Muscle layer of duodenum (tissue), 2 donors: Measurements from ENCODE around the gene TBKBP1.

ENCODE experiments used
- H3K27ac ChIP-seq: one replicate; pipeline ENCODE4 v1.7.0; 2013; ENCODE audit warnings: mild to moderate bottlenecking, low read length
- H3K27me3 ChIP-seq: one replicate; pipeline ENCODE4 v1.7.0; 2013; ENCODE audit warnings: low read depth, mild to moderate bottlenecking, control low read depth, low read length
- H3K36me3 ChIP-seq, 2 donors: one replicate each; pipeline ENCODE4 v1.7.0; 2013; ENCODE audit warnings: low read length in 2 of 2, control low read depth in 1 of 2, mild to moderate bottlenecking in 1 of 2; ENCODE audit not compliant: insufficient read depth in 2 of 2, control insufficient read depth in 1 of 2
- H3K4me1 ChIP-seq, 2 donors: one replicate each; pipeline ENCODE4 v1.7.0; 2013; ENCODE audit warnings: low read length in 2 of 2, mild to moderate bottlenecking in 2 of 2, control low read depth in 1 of 2, moderate library complexity in 1 of 2; ENCODE audit not compliant: insufficient read depth in 2 of 2, control insufficient read depth in 1 of 2
- H3K4me3 ChIP-seq, 2 donors: one replicate each; pipeline ENCODE4 v1.7.0; 2013; ENCODE audit warnings: low read length in 2 of 2, low read depth in 1 of 2, mild to moderate bottlenecking in 1 of 2
- H3K9me3 ChIP-seq, 2 donors: one replicate each; pipeline ENCODE4 v1.7.0; 2013; ENCODE audit warnings: low read length in 2 of 2, control low read depth in 1 of 2, mild to moderate bottlenecking in 1 of 2; ENCODE audit not compliant: control insufficient read depth in 1 of 2
- donor health status: healthy.

Gene TBKBP1

DNA sequence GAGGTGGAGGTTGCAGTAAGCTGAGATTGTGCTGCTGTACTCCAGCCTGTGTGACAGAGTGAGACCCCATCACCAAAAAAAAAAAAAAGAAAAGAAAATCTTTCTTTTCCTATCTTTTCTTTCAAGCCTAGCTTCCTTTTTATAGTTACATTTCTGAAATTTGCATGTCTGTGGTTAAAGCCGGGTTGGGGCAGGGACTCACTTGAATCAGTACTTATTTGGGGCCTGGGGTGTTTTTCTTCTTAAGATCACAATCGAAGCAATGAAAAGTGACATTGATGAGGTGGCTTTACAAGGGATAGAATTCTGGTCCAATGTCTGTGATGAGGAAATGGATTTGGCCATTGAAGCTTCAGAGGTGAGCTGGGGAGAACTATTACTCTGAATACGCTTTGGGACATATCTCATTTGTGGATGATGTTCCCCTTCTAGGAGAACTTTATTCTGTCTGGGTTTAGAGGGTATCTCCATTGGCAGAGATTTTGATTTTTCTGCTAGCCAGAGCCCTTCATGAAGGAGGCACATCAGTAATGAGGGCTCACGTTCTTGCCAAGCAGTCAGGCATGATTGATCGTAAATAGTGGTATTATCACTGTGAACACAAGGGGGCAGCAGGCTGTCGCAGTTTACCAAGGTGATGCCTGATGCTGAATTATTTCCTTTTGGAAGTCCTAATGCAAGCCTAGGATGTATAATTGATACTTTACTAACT is 29.9 kb upstream of the TBKBP1 start:
- Histone ChIP-seq H3K9me3 (no peaks in the 10 kb centered on the region), H3K4me3 (no peak overlapping the region), H3K27ac (no peak overlapping the region), H3K4me1 (peaks cover 0 to 5% of the 10 kb centered on the region in 2 donors), H3K36me3 (peaks cover 60 to 71% of the 10 kb centered on the region in 2 donors), H3K27me3 (no peaks in the 10 kb centered on the region)

DNA sequence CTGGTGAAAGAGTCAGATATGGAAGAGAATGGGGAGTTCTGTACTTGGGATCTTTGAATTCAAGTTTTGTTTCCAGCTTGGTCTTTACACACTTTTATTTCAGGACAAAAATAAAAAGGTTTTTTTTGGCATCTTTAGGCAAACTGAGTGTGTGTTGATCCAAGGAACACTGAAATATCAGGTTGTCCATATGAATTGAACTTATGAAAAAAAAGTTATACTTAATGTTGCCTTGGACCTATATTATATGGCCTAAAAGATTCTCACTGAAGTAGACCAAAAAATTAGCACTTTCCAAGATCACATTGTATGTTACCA is 29.4 kb upstream of the TBKBP1 start:
- Histone ChIP-seq H3K27me3 (no peaks in the 10 kb centered on the region), H3K27ac (no peak overlapping the region), H3K36me3 (peaks cover 62 to 76% of the 10 kb centered on the region in 2 donors), H3K4me3 (no peak overlapping the region), H3K9me3 (no peaks in the 10 kb centered on the region), H3K4me1 (peaks cover 0 to 5% of the 10 kb centered on the region in 2 donors)

DNA sequence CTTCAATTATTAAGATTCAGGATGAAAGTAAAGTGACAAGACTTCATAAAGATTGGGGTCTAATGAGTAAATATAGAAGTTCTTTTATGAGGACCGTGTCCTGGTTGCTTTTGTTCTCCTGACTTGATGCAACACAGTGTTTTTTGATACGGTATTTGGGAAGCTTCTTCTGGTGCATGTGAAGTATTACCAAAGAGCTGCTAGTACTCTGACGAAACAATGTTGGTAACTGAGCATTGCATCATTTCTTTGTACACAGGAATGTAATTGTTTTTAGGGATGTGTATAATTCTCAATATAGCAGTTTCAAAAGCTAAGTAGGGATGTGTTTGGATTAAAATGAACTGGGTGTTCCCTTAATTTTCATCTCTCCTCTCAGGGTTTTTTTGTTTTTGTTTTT is 28.3 kb upstream of the TBKBP1 start:
- no peak overlapping the region for H3K4me3 ChIP-seq
- no peak overlapping the region for H3K27ac ChIP-seq
- no peaks in the 10 kb centered on the region for H3K27me3 ChIP-seq
- H3K36me3 ChIP-seq: peaks cover 66 to 86% of the 10 kb centered on the region in 2 donors
- no peaks in the 10 kb centered on the region for H3K4me1 ChIP-seq
- H3K9me3 ChIP-seq: no peaks in the 10 kb centered on the region

DNA sequence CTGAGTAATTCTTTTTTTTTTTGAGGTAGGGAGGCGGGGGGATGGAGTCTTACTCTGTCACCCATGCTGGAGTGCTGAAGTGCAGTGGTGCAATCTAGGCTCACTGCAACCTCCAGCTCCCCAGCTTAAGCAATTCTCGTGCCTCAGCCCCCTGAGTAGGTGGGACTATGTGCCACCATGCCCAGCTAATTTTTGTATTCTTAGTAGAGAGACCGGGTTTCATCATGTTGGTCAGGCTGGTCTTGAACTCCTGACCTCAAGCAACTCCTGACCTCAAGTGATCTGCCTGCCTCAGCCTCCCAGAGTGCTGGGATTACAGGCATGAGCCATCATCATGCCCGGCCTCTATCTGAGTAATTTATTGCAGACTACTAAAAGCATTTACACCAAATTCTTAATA is 24.9 kb upstream of the TBKBP1 start:
- Histone ChIP-seq H3K9me3 (no peaks in the 10 kb centered on the region), H3K4me3 (no peak overlapping the region), H3K36me3 (peaks cover 64 to 85% of the 10 kb centered on the region in 2 donors), H3K4me1 (no peaks in the 10 kb centered on the region), H3K27ac (no peak overlapping the region), H3K27me3 (no peaks in the 10 kb centered on the region)

DNA sequence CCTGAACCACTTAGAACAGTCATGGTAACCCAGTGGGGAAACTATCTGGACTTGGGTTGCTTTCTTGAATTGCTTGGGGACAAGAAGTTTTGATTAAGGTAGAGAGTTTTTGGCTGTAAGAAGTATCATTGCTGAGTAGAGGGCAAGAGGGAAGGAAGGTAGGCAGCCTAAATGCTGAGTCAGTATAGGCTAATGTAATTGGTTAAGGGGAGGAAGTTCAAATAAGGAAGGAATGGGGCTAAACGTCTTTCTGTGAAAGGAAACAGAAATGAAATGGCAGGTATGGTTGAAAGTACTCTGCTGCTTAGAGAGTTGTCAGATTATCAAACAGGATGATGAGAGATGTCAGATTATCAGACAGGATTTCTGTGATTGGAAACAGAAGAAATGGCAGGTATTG is 23.9 kb upstream of the TBKBP1 start:
- Histone ChIP-seq H3K27ac (no peak overlapping the region), H3K36me3 (peaks cover 64 to 89% of the 10 kb centered on the region in 2 donors), H3K4me3 (no peak overlapping the region), H3K9me3 (no peaks in the 10 kb centered on the region), H3K27me3 (no peaks in the 10 kb centered on the region), H3K4me1 (no peaks in the 10 kb centered on the region)

DNA sequence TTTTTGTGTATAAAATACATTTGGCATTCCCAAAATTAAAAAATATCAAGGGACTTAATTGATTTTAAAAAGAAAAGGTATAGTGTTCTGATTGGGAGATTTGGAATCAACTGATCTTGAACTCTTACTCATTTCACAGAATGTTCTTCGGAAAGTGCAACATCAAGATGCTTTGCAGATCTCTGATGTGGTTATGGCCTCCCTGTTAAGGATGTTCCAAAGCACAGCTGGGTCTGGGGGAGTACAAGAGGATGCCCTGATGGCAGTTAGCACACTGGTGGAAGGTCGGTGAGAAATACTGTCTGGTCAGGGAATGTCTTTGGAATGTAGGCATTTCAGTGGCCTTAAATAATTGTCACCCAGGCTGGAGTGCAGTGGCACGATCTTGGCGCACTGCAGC is 19.5 kb upstream of the TBKBP1 start:
- H3K9me3 ChIP-seq: no peaks in the 10 kb centered on the region
- peaks cover 74 to 96% of the 10 kb centered on the region in 2 donors for H3K36me3 ChIP-seq
- no peak overlapping the region for H3K4me3 ChIP-seq
- H3K27ac ChIP-seq: no peak overlapping the region
- no peaks in the 10 kb centered on the region for H3K27me3 ChIP-seq
- H3K4me1 ChIP-seq: no peaks in the 10 kb centered on the region

DNA sequence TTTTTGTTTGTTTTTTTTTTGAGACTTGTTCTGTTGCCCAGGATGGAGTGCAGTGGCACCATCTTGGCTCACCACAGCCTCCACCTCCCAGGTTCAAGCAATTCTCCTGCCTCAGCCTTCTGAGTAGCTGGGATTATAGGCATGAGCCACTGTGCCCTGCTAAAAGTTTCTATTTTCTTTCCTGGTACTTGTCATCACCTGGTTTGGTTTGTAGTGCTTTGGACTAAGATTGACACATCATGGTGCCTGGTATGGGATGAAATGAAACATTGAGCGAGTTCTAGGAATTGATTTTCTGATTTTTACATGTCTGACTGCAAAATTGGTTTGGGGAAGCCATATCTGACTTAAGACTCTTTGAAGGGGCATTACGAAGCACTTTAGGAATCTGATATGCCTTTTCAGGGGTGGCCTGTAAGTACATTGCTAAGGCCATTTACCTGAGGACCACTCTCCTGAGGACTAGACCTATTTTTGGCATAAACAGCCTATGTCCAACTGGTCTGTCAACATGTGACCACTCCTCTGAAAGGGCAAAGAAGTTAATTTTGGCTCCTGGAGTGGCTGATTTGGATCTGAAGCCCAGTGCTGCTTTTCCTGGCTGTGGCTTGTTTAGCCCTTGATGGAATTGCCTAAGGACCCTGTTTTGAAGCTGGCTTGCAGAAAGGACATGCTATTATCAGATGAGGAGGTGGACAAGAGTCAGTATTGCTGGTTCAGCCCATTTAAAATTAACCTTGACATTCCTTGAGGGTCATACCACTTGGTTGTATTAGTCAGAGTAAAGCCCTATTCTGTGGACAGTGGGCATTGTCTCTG is 18.4 kb upstream of the TBKBP1 start:
- Histone ChIP-seq H3K36me3 (peaks cover 71 to 94% of the 10 kb centered on the region in 2 donors), H3K4me3 (no peak overlapping the region), H3K4me1 (no peaks in the 10 kb centered on the region), H3K9me3 (no peaks in the 10 kb centered on the region), H3K27ac (no peak overlapping the region), H3K27me3 (no peaks in the 10 kb centered on the region)

DNA sequence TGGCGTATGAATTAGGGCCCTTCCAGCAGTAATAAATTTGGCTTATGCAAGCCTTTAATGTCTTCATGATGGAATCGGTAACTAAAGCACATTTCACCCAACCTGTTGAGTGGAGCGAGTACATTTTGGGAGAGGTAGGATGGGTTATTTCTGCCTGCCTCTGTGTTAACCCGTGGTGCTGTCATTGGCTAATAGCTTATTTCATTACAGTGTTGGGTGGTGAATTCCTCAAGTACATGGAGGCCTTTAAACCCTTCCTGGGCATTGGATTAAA is 17.8 kb upstream of the TBKBP1 start:
- H3K27ac ChIP-seq: no peak overlapping the region
- no peaks in the 10 kb centered on the region for H3K27me3 ChIP-seq
- H3K9me3 ChIP-seq: no peaks in the 10 kb centered on the region
- H3K4me1 ChIP-seq: no peaks in the 10 kb centered on the region
- H3K36me3 ChIP-seq: peaks cover 73 to 88% of the 10 kb centered on the region in 2 donors
- H3K4me3 ChIP-seq: no peak overlapping the region

DNA sequence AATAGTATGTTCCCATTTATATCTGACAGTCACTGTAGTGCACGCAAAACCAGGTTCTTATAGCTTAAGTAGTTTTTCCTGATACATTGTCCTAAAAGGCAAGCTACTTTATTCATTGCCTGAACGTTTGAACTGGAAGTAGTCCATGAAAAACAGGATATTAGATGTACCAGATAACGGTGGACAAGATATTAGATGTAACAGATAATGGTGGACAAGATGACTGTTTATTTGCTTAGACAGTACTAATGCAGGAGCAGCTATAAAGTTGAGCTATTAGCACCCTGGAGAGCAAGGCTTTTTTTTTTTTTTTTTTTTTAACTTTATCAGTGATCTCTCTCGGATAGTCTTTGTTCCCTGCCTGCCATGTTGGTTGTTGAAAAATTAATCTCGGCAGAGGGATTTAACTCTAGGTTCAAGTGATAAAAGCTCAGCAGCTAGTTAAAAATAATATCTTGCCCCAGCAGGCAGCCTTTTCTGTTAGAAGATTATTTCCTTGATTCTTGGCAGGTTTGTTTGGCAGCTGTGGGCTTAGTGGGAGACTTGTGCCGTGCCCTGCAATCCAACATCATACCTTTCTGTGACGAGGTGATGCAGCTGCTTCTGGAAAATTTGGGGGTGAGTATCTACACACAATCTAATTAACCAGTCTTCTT is 17.3 kb upstream of the TBKBP1 start:
- Histone ChIP-seq H3K4me1 (no peaks in the 10 kb centered on the region), H3K27ac (no peak overlapping the region), H3K9me3 (no peaks in the 10 kb centered on the region), H3K27me3 (no peaks in the 10 kb centered on the region), H3K4me3 (no peak overlapping the region), H3K36me3 (peaks cover 73 to 85% of the 10 kb centered on the region in 2 donors)

DNA sequence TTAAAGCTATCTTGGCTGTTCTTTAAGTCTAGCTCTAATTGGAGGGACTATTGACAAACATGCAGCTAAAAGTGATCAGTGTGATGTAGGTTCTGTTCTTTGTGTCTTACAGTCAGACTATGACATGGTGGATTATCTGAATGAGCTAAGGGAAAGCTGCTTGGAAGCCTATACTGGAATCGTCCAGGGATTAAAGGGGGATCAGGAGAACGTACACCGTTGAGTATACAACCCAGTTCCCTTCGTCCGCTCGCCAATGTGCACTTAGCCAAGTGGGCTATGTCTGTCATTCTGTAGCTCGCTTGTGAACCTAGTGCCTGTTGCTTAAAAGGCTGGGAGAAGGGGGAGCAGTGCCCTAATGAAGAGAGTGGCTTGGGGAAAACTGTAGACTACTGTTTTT is 15.8 kb upstream of the TBKBP1 start:
- Histone ChIP-seq H3K36me3 (peaks cover 76 to 82% of the 10 kb centered on the region in 2 donors), H3K27me3 (no peaks in the 10 kb centered on the region), H3K4me3 (no peak overlapping the region), H3K9me3 (no peaks in the 10 kb centered on the region), H3K27ac (no peak overlapping the region), H3K4me1 (no peaks in the 10 kb centered on the region)

DNA sequence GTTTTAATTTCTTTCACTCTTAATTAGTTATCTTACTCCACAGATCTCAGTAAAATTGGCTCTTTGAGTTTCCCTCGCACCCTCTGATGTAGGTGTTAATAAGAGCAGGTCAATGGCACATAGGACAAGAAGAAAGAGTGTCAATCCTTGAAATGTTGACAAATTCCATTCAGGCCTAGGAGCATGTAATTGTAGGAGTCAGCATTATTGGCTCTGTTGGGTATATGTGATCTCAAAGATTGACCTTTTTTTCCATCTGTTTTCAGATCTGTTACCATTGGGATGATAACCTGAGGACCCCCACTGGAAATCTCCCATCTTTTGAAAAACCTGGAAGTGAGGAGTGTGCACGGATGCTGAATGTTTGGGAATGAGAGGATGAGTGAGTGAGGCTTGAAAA is 11.8 kb upstream of the TBKBP1 start:
- peaks cover 55 to 65% of the 10 kb centered on the region in 2 donors for H3K36me3 ChIP-seq

More for the DNA sequence above, 11.8 kb upstream of the TBKBP1 start:
- H3K4me1 ChIP-seq: peaks cover 0 to 4% of the 10 kb centered on the region in 2 donors
- H3K9me3 ChIP-seq: no peaks in the 10 kb centered on the region
- H3K27me3 ChIP-seq: no peaks in the 10 kb centered on the region
- H3K4me3 ChIP-seq: no peak overlapping the region
- no peak overlapping the region for H3K27ac ChIP-seq
